ENCODE results near the gene RBBP5.
A peak's percentile ranks its signal among the peaks of the same experiment; 100 is the strongest.

RBBP5 gene

DNA sequence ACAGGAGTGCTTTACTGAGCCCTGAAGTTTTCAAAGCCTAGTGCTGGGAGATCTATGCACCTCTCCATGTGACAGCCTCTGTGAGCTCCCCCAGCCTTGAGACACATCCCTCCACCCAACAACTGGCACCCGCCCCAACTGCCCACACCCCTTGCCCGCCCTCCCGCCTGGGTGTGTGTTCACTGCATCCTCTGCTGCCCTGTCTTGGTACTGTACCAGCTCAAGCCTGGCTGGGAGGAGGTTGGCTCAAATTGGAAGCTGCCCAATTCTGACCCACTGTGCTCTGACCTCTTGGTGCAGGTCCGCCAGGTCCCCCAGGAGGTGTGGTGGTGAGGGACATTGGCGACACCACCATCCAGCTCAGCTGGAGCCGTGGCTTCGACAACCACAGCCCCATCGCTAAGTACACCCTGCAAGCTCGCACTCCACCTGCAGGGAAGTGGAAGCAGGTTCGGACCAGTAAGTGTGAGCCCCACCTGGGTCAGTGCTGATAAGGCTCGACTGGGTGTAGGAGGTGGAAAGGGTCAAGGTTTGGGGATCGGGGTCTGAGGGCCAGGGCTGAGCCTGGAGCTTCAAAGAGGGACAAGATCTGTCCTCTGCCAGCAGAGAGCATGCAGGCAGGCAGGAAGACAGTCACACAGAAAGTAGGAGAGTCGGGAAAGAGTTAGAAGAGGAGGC, 55.5 kb downstream of the RBBP5 start:
- no peak overlapping the region for H3K4me3 ChIP-seq (ENCODE audit: low read depth, low read length)
- no peak for TF ChIP-seq CTCF (IDR thresholded peaks at IDR 0.05; ENCODE audit: insufficient read depth, low read depth, low read length, missing control alignments)
- DNase-seq (ENCODE audit: low read depth) = no peak

DNA sequence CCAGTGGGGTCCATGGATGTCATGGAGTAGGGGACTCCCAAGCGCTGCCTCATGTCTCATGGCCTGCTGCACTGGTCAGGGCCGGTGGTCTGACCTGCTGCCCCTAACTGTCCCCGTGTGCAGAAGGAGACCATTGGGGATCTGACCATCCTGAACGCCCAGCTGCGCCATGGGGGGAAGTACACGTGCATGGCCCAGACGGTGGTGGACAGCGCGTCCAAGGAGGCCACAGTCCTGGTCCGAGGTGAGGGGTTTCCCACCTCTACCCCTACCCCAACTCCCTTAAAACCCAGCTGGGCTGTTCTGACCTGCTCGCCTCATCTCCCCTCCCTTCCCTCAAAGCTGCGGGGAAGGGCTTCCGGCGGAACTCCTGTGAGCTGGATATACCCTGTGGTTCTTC, 56.1 kb downstream of the RBBP5 start:
- no peak overlapping the region for H3K4me3 ChIP-seq (ENCODE audit: low read depth, low read length)
- no peak for TF ChIP-seq CTCF (IDR thresholded peaks at IDR 0.05; ENCODE audit: insufficient read depth, low read depth, low read length, missing control alignments)
- DNase-seq (ENCODE audit: low read depth) = no peak

GRCh38 chr1:205064741-205065316, 56.9 kb downstream of the RBBP5 start:
- H3K4me3 ChIP-seq (ENCODE audit: low read depth, low read length) = no peak overlapping the region
- TF ChIP-seq CTCF (IDR thresholded peaks at IDR 0.05; ENCODE audit: insufficient read depth, low read depth, low read length, missing control alignments) = no peak
- DNase-seq (ENCODE audit: low read depth) = no peak

- H3K4me3 ChIP-seq (ENCODE audit: low read depth, low read length) = no peak overlapping the region
- TF ChIP-seq CTCF (IDR thresholded peaks at IDR 0.05; ENCODE audit: insufficient read depth, low read depth, low read length, missing control alignments) = no peak
Measured at GRCh38 chr1:205064301-205064700, 57.5 kb downstream of the RBBP5 start.

GRCh38 chr1:205062895-205063294, 58.9 kb downstream of the RBBP5 start:
- TF ChIP-seq CTCF (IDR thresholded peaks at IDR 0.05; ENCODE audit: insufficient read depth, low read depth, low read length, missing control alignments) = no peak
- DNase-seq (ENCODE audit: low read depth) = no peak
- no peak overlapping the region for H3K4me3 ChIP-seq (ENCODE audit: low read depth, low read length)

More at GRCh38 chr1:205064301-205064700, 57.5 kb downstream of the RBBP5 start:
- DNase-seq (ENCODE audit: low read depth) = no peak

- H3K4me3 ChIP-seq (ENCODE audit: low read depth, low read length) = no peak overlapping the region
- TF ChIP-seq CTCF (IDR thresholded peaks at IDR 0.05; ENCODE audit: insufficient read depth, low read depth, low read length, missing control alignments) = no peak
- DNase-seq (ENCODE audit: low read depth) = no peak
Measured at GRCh38 chr1:205062319-205062718, 59.5 kb downstream of the RBBP5 start.

DNA sequence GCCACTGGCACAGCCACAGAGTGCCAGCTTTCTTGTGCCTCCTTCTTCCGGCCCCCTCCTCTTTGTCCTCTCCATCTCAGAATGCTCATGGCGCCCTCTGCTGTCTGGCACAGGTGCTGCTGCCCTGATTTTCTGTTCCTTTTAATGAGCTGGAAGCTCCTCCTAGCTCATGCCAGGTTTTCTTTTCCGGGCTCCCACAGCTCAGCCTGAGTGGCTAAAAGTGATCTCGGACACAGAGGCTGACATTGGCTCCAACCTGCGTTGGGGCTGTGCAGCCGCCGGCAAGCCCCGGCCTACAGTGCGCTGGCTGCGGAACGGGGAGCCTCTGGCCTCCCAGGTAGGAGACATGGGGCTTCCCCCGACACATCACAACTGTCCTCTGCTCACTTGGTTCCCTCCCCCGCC, 60.1 kb downstream of the RBBP5 start:
- H3K4me3 ChIP-seq (ENCODE audit: low read depth, low read length) = no peak overlapping the region
- peak; percentile 85 for TF ChIP-seq CTCF (IDR thresholded peaks at IDR 0.05; ENCODE audit: insufficient read depth, low read depth, low read length, missing control alignments)
- DNase-seq (ENCODE audit: low read depth) = peak; percentile 68

Measured in GM12865 (cell line).